Right renal cortex interstitium (tissue), 3 donors: ENCODE data around the gene SMOC2. TPM values are rescaled to one million over a fixed set of nuclear protein-coding genes. Genes with fewer than 3 reads are reported as not detected.

Source experiments
- DNase-seq, 3 donors: peaks; one replicate each; pipeline ENCODE4 v3.0.0-alpha.2; 2013; ENCODE audit warnings: low read depth in 3 of 3, low spot score in 2 of 3
- polyA plus RNA-seq, 3 donors: library from polyadenylated mRNA; unstranded; fragments of 120-200 nt; gene quantifications; one replicate each; pipeline ENCODE4 v1.2.1, GENCODE V29; 2013; ENCODE audit not compliant: insufficient read length in 3 of 3

SMOC2 gene, protein sequence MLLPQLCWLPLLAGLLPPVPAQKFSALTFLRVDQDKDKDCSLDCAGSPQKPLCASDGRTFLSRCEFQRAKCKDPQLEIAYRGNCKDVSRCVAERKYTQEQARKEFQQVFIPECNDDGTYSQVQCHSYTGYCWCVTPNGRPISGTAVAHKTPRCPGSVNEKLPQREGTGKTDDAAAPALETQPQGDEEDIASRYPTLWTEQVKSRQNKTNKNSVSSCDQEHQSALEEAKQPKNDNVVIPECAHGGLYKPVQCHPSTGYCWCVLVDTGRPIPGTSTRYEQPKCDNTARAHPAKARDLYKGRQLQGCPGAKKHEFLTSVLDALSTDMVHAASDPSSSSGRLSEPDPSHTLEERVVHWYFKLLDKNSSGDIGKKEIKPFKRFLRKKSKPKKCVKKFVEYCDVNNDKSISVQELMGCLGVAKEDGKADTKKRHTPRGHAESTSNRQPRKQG
- polyA plus RNA-seq: 10 to 100 TPM; 18.0 to 31.5 (median 25.7) TPM

DNA sequence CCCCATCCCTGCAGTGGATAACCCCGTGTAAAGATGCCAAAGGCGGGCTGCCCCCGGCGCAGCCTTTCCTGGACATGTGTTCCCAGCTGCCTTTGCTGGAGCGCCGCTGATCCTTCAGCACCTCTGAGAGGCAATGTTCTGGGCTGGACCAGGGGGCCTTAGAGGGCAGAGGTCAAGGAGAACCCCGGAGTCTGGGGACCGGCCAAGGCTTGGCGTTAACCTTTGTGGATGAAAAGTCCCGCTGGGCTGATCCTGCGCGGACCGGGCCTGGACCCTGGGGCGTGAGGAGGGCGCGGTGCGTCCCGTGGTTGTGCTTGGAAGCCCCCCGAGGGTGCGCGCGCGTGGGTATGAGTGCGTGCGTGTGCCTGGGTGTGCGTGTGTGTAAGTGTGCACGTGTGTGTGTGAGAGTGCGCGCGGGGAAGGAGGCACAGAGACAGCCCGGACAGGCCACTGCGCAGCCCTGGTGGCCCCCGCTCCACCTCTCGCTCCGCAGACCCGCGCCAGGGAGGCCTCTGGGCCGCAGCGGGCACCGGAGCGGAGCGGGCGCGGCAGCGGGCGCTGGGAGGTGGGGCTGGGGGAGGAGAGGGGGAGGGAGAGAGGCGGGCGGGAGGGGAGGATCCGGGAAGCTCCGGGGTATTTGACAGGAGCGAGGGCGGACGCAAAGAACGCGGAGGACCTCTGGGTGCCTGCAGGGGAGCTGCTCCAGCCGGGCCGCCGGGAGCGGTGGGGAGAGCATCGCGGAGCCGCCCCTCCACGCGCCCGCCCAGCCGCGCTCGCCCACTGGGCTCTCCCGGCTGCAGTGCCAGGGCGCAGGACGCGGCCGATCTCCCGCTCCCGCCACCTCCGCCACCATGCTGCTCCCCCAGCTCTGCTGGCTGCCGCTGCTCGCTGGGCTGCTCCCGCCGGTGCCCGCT, at the start of gene SMOC2:
SMOC2 (plus strand) TSS at position 665 of the 914 bp plus-strand sequence; CDS start at position 852, 187 bp downstream.
- DNase-seq: no peak

DNA sequence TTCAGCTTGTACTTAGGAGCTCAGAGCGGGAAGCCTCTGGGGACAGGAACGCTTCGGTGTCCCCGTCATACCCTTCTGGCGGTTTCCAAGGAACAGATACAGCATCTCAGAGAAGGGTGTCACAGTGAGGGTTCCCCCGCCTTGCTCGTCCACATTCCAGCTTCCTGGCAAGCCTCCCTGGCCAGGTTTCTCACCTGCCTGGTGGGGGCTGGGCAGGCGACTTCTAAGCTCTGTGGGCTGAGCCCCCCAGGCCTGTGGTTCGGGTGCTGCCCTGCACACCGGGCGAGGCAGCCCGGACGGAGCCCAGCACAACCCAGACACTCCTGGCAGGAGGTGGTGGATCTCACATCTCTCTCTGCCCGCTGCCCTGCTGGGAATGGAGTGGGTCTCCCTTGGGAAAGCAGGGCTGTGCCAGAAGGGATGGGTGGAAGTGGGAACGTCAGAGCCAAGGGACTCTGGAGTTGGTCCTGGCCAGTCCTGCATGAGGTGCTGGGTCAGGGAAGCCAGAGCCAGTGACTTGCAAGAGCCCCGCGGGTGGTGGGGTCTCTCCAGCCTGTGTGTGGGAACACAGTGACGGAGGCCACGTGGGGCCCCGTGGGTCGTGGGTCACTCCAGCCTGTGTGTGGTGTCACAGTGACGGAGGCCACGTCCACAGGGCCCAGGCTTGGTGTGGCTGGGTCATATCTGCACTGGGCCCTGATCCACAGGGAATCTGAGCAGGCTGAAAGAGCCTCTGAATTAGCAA, 47.7 kb upstream of the SMOC2 start:
- no peak for DNase-seq

DNA sequence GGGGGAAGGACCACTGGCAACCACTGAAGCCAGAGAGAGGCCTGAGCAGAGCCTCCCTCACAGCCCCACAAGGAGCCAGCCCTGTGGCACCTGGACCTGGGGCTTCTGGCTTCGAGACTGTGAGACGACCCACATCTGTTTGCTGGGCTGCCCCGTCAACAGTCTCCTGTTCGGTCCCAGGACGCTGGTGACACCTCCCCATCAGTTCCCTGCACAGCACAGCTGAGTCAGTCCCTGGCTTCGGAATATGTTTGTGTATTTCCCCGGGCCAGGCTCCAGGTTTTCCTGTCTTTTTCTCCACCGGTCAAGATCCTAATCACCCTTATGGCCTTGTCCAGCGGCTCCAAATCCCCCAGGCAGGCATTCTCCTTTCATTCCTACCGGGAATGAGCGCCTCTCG, 46.4 kb upstream of the SMOC2 start:
- DNase-seq: no peak

DNA sequence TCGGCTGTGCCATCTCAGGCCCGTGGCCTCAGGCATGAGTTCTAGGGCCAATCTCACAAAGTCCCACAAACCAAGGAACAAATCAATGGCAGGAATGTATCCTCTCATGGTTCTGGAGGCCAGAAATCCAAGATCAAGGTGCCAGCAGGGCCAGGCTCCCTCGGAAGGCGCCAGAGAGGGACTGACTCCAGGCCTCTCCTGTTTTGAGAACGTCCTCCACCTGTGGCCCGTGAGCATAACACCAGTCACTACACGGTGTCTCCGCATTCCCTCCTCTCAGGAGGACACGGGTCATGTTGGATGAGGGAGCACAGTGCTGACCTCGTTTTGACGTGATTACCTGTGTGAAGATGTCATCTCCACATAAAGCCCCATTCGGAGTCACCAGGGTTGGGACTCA, 45.0 kb upstream of the SMOC2 start:
- DNase-seq: no peak

DNA sequence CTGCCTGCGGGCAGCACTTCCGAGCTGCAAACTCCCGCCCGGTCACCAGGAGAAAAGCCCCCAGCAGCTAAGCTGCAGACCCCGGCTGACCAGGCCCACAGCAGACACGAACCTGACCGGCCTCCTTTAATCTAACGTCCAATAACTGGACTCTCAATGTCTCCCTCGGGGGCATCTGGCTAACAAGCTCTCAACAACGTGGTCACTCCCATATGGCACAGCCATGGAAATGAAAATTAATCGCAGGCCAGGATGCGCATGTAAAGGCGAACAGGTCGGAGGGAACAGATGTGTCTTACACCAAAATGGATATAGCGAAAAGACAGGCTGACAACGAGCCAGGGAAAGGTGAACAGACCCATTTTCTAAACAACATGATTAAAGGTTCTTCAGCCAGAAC, 44.4 kb upstream of the SMOC2 start:
- no peak for DNase-seq

DNA sequence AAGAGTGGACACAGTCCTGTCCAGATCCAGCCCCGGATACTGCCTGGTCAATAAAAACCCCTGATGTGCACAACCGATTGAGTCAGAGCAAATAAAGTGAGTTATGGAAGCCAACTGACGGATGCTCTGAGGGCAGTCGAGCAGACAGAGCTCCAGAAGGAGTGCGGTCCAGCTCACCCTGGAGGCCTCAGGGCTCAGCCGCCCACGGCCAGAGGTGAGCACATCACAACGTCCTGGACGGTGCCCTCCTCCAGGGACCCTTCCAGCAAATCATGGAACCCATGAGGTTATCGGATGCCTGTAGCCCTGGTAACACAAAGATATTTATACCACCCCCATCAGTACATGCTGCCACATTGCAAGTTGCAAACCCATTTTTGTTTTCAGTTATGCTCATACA, 44.0 kb upstream of the SMOC2 start:
- DNase-seq: no peak

DNA sequence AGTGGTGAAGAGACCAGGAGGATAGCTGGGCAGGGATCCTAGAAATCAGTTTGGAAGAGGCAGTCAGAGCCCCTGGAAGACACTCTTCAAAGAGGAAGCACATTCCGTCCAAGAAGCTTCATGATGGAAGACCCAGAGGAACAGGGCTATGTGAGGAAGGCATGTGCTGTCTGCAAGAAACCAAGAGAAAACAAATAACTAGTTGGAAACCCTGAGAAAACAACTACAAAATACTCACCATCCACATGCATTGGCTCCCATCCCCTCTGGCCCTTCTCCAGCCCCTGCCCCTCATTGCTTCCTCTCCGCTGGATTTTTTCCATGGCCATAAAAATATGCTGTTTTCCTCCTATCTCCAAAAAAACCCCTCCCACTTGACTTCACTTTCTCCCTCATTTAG, 40.9 kb upstream of the SMOC2 start:
- DNase-seq: no peak

DNA sequence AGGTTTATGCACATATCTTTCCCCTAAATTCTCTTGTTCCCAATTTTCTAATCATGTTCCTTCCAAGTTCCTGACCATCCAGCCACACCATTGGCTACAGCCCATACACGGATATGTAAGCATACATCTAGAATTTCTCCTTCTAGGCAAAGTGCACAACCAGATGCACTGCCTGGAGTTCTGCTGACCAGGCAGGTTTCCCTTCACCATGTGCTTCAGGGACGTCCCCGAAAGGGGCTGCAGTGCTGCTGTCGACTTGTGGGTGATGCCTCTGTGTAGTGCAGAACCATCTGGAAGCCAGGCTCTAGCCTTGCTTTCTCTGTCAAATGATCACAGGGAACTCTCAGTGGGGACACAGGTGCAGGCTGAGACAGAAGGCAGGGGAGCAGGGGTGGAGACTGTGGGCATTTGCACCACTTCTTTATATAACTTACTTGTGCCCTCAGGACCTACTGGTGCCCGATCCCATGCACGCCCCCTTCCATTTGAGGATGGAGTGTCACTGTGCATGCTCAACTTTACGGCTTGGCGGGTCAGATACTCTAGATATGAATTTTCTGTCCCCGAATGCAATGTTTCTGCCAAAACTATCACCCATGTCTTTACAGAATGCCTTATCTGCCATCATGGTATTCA, 37.5 kb upstream of the SMOC2 start:
- no peak for DNase-seq

DNA sequence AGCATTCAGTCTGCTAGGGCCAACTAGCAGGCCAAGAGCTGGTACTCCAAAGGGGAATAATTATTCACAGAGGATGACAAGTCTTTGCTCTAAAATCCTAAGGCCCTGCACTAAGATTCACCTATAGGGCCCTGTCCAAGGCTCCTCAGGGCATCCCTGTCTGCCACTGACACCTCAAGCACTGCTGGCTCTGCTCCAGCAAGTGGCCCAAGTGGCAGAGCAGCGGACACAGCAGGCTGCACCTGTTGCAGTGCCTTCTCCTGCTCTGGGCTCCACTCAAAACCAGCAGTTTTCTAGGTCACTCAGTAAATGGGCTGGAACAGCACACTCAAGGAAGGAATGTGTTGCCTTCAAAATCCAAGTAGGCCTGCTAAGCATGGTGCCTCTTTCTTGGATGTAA, 36.4 kb upstream of the SMOC2 start:
- DNase-seq: no peak

DNA sequence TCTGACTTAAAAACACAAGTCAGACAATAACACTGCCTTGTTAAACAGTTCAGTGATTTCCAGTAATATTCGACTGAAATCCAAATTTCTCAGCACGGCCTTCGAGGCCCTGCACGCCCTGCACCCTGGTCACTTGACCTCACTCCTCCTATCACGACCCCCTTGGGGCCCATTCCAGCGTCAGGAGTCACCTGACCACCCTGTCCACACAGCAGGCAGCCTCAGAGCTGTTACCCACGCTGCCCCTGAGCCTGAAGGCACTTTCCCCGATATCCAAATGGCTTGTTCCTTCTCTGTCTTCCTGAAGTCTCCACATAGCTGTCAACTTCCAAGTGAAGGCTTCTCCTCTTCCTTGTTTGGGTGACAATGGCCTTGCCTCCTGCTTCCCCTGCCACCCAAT, 33.1 kb upstream of the SMOC2 start:
- DNase-seq: no peak

DNA sequence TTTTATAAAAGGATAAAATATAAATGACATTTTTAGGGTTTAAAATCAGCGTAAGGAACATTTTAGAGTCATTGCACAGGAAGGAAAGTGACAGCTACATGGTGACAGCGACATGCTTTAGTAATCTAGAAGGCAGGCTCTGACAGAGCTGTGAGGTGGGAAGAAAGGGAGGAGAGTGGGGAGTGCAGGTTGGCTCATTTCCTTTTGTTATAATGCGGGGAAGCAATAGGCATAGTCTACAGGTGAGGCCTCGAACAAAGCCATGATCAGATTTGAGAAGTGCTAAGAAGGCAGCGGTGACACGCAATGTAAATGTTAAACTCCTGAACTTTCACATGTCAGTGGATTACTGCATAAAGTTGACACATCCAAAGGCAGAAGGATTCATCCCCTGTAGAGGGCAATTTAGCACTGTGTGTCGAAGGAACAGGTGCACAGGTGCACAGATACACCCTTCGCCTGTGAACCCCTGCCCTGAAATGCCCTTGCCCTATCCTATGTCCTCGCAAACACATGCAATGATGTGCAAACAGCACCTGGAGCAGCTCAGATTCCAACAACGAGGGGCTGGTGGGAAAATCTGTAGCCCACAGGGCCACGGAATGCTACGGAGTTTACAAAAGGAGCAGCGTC, 32.4 kb upstream of the SMOC2 start:
- DNase-seq: no peak

DNA sequence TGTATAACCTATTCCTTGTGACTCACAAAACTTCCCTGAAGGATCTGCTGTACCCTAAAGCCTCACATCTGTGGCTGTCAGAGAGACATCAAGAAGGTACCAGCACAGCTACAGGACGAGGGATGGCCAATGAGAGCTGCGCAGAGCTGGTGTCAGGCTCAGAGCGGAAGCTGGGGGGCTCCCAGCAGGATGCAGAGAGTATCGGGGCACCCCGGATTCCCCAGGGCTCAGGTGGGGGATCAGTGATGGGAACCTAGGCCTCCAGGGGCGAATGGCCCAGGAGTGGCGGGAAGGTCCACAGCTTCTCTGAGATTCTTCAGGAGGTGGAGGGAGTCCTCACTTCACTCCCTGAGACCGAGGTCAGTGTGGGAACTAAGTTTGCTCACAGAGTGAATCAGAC, 30.9 kb upstream of the SMOC2 start:
- DNase-seq: no peak

DNA sequence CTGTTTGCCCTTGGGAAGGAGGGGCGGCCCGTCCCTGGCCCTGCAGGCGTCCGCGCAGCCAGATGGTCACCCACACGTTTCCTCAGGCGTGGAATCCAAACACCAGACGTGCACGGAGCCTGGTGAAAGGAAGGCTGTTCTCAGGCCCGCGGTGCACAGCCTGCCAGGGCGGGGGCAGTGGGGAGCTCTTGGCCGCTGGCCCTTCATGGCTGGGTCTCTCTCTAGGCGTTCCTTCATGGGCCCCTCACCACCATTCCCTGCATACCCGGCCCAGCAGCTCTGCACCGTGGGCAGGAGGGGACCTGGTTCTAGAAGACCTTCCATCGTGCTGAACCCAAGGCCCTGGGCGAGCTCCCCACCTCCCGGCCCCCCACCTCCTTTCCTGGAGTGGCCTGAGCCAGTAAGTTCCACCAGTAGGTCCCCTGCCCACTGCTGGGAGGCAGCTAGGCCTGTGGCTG, 30.4 kb upstream of the SMOC2 start:
- no peak for DNase-seq

DNA sequence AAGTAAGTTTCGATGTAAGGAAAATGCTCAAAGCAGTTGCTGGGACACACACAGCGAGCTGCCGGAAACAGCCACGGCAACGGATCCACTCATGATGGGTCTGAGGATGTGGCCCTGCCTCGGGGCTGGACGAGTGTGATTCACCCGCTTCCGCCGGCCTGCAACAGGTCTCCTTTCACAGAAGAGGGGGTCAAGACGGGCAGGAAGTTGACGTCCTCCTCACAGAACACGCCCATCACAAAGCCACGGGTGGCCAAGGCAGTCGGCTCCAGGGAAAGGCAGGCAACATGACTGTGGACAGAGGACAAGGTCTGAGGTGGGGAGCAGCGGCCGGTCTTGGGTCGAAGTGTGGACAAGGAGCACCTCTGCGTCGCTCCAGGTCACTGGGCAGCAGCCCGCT, 29.9 kb upstream of the SMOC2 start:
- no peak for DNase-seq

DNA sequence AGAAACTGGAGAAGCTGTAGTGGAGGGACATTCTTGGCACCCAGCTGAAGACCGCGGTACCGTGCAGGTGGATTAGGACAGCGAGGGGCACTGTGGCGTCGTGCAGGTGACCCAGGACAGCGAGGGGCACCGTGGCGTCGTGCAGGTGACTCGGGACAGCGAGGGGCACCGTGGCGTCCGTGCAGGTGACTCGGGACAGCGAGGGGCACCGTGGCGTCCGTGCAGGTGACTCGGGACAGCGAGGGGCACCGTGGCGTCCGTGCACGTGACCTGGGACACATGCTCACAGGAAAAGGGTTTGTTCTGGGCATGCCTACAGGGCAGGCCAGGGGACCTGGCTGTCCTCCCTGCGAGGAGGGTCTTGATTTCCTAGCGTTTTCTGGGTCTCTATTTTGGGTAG, 29.2 kb upstream of the SMOC2 start:
- no peak for DNase-seq

DNA sequence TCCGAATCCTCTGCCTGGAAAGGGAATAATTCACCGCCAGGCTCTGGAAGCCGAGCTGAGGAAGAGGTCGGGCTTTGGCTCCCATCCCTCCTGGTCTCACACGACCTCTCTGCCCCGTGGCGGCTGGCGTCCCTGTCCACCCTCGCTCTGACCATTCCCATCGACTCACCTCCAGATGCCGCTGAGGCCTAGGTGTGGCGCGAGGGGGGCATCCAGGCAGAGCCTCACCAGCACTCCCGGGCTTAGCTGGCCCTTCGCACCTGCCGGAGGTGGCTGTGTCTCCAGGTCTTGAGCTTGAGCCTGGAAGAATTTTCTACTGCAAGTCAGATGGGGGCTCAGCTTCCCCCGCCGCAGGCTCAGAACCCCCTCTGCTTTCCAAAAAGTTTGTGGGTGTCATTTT, 28.5 kb upstream of the SMOC2 start:
- DNase-seq: no peak

DNA sequence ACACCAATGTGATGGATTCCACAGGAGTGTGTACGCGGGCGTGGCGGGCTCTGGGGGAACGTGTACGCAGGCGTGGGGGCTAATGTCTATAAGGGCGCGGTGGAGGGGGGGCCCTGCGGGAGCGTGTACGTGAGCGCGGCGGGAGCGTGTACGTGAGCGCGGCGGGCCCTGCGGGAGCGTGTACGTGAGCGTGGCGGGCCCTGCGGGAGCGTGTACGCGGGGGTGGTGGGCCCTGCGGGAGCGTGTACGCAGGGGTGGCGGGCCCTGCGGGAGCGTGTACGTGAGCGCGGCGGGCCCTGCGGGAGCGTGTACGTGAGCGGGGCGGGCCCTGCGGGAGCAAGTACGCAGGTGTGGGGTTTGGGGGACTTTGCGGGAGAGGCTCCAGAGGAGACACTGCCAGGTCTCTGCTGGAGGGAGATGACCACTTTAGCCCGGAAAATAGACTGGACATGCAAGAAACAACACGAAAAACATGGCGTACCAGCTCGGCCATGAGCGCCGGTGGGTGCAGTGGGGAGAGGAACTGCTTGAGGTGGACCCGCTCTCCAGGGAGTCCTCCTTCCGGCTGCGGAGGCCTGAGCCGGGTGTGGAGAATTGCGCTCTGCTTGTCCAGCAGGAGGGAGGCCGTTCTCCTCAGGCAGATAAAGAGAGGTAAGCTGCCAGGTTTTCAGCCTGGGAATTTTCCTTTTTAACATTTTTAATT, 27.8 kb upstream of the SMOC2 start:
- no peak for DNase-seq

DNA sequence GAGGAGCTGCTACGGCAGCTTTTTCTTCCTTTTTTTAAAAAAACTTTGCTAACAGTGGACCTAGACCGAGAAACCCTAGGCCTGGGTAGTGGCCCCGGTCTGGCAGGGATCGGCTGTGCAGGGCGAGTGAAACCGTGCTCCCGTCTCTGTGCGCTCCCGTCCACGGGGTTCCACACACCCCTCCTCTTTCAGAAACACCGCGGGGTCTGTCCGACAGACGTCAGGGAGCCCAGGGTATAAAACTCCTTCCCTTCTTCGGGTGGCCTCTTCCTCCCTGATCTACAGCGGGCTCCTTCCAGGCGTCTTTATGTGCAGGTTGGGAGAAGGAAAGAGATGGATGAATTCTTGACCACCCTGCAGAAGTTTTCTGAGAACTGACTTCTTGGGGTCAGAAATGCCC, 27.1 kb upstream of the SMOC2 start:
- no peak for DNase-seq

DNA sequence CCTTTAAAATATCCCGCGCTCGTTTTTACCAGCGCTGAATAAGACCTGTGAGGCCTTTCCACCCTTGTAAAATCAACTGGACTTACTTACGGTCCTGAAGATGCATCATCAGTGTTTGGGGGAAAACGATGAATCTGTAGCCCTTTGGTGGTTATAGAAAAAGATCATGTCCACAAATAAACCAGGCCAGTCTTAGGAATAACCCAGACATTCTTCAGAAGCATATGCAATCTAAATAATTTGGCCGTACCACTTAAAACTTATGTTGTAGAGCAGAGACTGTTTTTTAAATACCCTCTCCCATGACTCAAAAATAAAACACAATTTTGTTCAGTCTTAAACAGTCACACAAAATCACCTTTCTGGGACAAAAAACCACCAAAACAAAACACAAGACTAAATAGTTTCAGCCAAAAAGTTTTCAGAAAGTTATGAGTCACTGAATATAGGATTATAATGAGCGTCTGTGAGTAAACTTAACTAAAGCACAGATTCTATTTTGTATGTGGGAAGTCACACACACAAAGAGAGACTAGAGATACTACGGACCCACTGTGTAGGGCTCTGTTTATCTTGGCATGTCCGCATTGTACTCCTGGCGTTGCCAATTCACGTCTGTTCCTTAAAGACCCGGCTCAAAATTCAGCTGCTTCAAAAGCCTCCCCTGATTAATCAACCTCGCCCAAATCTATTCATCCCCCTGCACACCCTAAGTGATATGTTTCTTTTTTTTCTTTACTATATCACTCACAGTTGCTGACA, 26.5 kb upstream of the SMOC2 start:
- no peak for DNase-seq
